HG03060 (cell line): ENCODE results near the gene REEP6.

Experiments
- ATAC-seq: cut with Tn5 transposase; IDR thresholded peaks from one replicate; pipeline ENCODE4 v1.9.1; 2021; ENCODE audit warnings: low read depth, moderate number of reproducible peaks; ENCODE audit not compliant: unreplicated experiment

Gene REEP6

GRCh38 chr19:1456121-1456900 lies 34.7 kb upstream of the REEP6 start:
- no peak for ATAC-seq

DNA sequence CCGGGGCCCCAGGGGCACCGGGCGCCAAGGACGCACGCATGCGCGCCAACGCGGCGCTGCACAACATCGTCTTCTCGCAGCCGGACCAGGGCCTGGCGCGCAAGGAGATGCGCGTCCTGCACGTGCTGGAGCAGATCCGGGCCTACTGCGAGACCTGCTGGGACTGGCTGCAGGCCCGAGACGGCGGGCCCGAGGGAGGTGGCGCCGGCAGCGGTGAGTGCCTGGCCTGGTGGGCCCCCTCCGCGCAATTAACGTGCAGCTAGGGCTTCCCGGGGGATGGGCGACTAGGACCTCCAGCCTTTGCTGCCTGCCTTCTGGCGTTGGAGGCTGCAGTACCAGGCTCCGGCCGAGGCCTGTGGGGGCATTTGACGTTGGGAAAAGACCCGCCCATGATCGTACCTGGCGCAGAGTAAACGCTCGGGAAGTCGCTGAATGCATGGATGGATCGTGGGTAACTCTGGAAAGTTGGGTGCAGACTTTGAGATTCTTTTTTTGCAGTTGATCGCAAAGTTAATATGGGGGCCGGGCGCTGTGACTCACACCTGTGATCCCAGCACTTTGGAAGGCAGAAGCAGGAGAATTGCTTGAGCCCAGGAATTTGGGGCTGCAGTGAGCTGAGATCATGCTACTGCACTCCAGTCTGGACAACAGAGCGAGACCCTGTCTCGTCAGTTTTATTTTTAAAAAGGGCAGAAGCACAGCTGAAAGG lies 33.8 kb upstream of the REEP6 start:
- ATAC-seq, result no peak

- no peak for ATAC-seq
Measured at GRCh38 chr19:1457892-1458291, 33.1 kb upstream of the REEP6 start.

- no peak for ATAC-seq
Measured at GRCh38 chr19:1459479-1459878, 31.5 kb upstream of the REEP6 start.

DNA sequence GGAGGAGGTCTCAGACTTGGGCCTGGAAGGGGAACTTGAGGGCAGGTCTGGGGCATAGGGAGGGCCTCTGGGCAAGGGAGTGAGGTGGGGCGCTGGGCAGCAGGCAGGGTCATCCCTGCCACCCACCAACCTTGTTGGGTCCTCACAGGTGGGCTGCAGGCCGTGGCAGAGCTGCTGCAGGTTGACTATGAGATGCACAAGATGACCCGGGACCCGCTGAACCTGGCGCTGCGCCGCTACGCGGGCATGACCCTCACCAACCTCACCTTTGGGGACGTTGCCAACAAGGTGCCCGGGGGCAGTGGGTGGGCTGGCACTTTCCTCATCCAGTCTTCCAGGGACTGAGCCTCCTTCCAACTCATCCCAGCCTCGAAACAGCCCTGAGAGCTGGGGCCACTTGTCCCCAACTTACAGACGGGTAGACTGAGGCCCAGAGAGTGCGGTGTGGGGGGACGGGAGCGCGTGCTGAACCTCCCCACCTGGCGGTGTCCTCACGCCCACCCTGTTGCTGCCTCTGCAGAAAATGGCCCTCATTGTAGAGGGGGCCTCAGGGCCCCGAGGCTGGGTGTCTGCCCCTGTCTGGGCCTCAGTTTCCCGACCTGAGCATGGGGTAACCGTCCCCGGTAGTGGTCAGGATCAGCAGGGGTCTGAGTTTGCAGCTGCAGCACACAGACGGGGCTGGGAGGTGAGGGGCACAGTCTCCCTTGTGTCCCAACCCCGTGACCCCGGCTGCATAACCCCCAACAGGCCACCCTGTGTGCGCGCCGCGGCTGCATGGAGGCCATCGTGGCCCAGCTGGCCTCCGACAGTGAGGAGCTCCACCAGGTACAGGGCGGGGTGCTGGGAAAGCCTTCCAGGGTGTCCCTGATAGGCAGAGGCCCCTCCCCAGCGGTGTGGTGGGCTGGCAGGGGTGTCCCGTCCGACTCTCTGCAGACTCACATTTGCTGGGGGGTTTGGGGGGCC lies 30.7 kb upstream of the REEP6 start:
- no peak for ATAC-seq

DNA sequence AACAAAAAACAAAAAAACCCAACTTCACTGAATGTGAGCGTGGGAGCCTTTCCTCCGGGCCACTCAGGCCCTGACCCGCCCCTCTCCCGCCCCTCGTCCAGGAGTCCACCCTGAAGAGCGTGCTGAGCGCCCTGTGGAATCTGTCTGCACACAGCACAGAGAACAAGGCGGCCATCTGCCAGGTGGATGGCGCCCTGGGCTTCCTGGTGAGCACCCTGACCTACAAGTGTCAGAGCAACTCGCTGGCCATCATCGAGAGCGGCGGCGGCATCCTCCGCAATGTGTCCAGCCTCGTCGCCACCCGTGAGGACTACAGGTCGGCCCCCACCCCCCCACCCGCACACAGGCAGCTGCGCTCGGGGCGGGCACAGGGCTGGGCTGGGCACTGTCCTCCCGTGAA lies 29.1 kb upstream of the REEP6 start:
- no peak for ATAC-seq

- ATAC-seq, result no peak
Measured at GRCh38 chr19:1465191-1466016, 25.6 kb upstream of the REEP6 start.

GRCh38 chr19:1466018-1466460 lies 24.9 kb upstream of the REEP6 start:
- no peak for ATAC-seq

DNA sequence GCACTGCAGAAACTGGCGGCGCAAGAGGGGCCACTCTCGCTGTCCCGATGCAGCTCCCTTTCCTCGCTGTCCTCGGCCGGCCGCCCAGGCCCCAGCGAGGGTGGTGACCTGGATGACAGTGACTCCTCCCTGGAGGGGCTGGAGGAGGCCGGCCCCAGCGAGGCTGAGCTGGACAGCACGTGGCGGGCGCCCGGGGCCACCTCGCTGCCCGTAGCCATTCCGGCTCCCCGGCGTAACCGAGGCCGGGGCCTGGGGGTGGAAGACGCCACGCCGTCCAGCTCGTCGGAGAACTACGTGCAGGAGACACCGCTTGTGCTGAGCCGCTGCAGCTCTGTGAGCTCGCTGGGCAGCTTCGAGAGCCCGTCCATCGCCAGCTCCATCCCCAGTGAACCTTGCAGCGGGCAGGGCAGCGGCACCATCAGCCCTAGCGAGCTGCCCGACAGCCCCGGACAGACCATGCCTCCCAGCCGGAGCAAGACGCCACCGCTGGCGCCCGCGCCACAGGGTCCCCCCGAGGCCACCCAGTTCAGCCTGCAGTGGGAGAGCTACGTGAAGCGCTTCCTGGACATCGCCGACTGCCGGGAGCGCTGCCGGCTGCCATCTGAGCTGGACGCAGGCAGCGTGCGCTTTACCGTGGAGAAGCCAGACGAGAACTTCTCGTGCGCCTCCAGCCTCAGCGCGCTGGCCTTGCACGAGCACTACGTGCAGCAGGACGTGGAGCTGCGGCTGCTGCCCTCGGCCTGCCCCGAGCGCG lies 24.3 kb upstream of the REEP6 start:
- ATAC-seq, result no peak

- ATAC-seq, result no peak
Measured at GRCh38 chr19:1467215-1467489, 23.8 kb upstream of the REEP6 start.

GRCh38 chr19:1467490-1468273 lies 23.3 kb upstream of the REEP6 start:
- ATAC-seq, result no peak

GRCh38 chr19:1468274-1468820 lies 22.6 kb upstream of the REEP6 start:
- ATAC-seq, result no peak

- no peak for ATAC-seq
Measured at GRCh38 chr19:1468821-1469254, 22.1 kb upstream of the REEP6 start.

DNA sequence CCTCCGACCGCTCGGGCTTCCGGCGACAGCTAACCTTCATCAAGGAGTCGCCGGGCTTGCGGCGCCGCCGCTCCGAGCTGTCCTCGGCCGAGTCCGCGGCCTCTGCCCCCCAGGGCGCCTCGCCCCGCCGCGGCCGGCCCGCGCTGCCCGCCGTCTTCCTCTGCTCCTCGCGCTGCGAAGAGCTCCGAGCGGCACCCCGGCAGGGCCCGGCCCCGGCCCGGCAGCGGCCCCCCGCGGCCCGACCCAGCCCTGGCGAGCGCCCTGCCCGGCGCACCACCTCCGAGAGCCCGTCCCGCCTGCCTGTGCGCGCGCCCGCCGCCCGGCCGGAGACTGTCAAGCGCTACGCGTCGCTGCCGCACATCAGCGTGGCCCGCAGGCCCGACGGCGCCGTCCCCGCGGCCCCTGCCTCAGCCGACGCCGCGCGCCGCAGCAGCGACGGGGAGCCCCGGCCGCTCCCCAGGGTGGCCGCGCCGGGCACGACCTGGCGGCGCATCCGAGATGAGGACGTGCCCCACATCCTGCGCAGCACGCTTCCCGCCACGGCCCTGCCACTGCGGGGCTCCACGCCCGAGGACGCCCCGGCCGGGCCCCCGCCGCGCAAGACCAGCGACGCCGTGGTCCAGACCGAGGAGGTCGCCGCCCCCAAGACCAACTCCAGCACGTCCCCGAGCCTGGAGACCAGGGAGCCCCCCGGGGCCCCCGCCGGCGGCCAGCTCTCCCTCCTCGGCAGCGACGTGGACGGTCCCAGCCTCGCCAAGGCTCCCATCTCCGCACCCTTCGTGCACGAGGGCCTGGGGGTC lies 21.5 kb upstream of the REEP6 start:
- ATAC-seq, result no peak

DNA sequence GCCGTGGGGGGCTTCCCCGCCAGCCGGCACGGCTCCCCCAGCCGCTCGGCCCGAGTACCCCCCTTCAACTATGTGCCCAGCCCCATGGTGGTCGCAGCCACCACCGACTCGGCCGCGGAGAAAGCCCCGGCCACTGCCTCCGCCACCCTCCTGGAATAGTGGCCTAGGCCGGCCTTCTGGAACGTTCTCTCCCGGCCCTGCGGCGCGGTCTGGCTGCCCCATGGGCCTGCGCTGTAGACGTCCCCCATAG lies 21.0 kb upstream of the REEP6 start:
- ATAC-seq, result no peak

DNA sequence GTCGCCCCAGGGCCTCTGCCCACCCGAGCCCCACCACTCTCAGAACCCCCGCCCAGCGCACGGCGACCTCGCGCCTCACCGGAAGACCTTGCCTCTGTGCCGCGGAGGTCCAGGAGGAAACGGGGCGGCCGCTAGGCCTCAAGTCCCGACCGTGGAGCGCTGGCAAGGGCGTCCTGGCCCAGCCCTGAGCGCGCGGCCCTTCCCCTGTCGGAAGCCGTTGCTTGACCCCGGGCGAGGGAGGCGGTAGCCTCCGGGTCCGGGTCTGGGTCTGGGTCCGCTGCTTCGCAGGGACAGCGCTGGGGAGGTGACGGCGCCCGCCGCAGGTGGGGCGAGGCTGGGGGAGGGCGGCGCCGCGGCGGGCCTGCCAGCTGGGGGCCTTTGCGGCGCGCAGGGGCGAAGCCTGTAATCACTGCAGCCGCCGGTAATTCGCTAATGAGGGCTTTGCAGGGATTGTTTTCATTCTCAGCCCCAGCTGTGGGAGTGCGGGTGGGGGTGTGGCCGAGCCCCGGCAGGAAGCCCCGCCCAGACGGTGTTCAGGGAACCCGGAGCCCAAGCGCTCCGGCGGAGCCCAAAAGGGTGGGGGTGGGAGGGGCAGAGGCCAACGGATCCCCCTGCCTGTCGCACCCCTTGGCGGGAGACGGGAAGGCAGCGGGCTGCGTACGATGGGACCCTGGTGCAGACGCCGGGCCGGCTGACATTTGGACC lies 20.5 kb upstream of the REEP6 start:
- ATAC-seq, result no peak

DNA sequence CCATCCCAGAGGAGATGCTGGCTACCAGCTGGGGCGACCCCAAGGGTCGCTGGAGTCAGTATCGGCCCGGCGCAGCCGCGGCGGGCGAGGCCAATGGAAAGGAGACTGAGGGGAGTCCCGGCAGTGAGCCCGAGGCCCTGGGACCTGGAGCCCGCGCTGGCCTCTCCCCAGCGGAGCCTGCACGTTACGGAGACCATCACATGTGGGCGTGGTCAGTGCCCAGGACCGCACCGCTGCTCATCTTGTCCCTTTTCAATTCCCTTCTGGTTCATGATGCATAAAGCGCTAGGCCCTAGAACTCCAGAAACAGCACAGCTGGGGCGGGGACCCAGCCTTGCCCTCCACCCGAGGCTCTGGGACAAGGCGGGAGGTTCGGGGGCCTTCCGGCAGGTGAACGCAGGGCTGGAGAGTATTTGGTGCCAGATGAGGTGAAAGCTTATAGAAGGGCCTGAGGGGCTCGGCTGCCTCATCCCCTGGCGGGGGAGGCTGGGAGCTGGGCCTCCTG lies 19.9 kb upstream of the REEP6 start:
- no peak for ATAC-seq
